Esophagus muscularis mucosa (tissue), 4 donors: ENCODE measurements around the gene MEF2C. TPM values are rescaled to one million over a fixed set of nuclear protein-coding genes. Genes with fewer than 3 reads are reported as not detected.
"Not testable (repeated sequence)": the region's sequence is repeated elsewhere in the genome, so short reads cannot be mapped to it uniquely, and the experiment has no call there.

Source experiments
- DNase-seq: peaks from one replicate; pipeline ENCODE4 v3.0.0-alpha.2; 2017; ENCODE audit errors: extremely low spot score
- H3K27ac ChIP-seq, 4 donors: fragments of 200-600 bp; sonication (generic); replicated peaks in 1 of 4; 1 replicate in 3 of 4; 2 replicates in 1 of 4; pipeline ENCODE4 v1.5.1; 2016 to 2019; ENCODE audit warnings: mild to moderate bottlenecking in 1 of 4
- H3K27me3 ChIP-seq, 4 donors: fragments of 200-600 bp; sonication (generic); one replicate each; pipeline versions ENCODE4 v1.5.1 to v1.6.0; 2016 to 2019
- H3K36me3 ChIP-seq, 4 donors: fragments of 200-600 bp; sonication (generic); one replicate each; pipeline ENCODE4 v1.5.1; 2016 to 2019
- H3K4me1 ChIP-seq, 4 donors: fragments of 200-600 bp; sonication (generic); one replicate each; pipeline ENCODE4 v1.5.1; 2016 to 2019
- H3K4me3 ChIP-seq, 4 donors: fragments of 200-600 bp; sonication (generic); 1 replicate in 2 of 4; 2 replicates in 2 of 4; pipeline ENCODE4 v1.5.1; 2016 to 2019; ENCODE audit warnings: mild to moderate bottlenecking in 4 of 4, moderate library complexity in 1 of 4
- H3K9me3 ChIP-seq, 4 donors: fragments of 200-600 bp; sonication (generic); 1 replicate in 3 of 4; 2 replicates in 1 of 4; pipeline ENCODE4 v1.5.1; 2016 to 2019
- EP300 ChIP-seq: sonication (generic); formaldehyde crosslinking; IDR thresholded peaks from one replicate; pipeline ENCODE4 v1.6.1; 2017; ENCODE audit warnings: antibody characterized with exemption
- POLR2A ChIP-seq: fragments of 450-650 bp; IDR thresholded peaks from one replicate; pipeline ENCODE4 v1.6.1; 2017; ENCODE audit warnings: antibody characterized with exemption, moderate library complexity, mild to moderate bottlenecking, low read depth
- POLR2AphosphoS5 ChIP-seq, 2 donors: sonication (generic); formaldehyde crosslinking; IDR thresholded peaks; one replicate each; pipeline ENCODE4 v1.6.1; 2017; ENCODE audit warnings: antibody characterized with exemption in 2 of 2
- WGBS: methylation state at CpG from one replicate; pipeline ENCODE4 v1.1.5; 2018; 5-methylcytosine and 5-hydroxymethylcytosine counted together
- intact Hi-C: fragments of 100-400 bp; cut with DNase I; formaldehyde crosslinking; loops from one replicate; pipeline ENCODE4 v1.15.1; 2023
- total RNA-seq, 4 donors: library from RNA; depleted of rRNA; stranded (reverse); fragments of >200 nt; gene quantifications; one replicate each; pipeline versions ENCODE4 v1.1.0 to v1.2.1, GENCODE V29; 2016
- TF ChIP-seq, protein P1 (sequence below), 3 experiments: fragments of 200-600 bp in 2 of 3; fragments of 450-650 bp in 1 of 3; sonication (generic) in 2 of 3; IDR thresholded peaks; one replicate each; pipeline ENCODE4 v1.5.1; 2017 to 2019; ENCODE audit warnings: antibody characterized with exemption in 3 of 3, mild to moderate bottlenecking in 2 of 3, moderate library complexity in 1 of 3

The MEF2C gene
- total RNA-seq, 4 donors from 2014 or later, result 20.8 to 34.3 (median 29.0) TPM

DNA sequence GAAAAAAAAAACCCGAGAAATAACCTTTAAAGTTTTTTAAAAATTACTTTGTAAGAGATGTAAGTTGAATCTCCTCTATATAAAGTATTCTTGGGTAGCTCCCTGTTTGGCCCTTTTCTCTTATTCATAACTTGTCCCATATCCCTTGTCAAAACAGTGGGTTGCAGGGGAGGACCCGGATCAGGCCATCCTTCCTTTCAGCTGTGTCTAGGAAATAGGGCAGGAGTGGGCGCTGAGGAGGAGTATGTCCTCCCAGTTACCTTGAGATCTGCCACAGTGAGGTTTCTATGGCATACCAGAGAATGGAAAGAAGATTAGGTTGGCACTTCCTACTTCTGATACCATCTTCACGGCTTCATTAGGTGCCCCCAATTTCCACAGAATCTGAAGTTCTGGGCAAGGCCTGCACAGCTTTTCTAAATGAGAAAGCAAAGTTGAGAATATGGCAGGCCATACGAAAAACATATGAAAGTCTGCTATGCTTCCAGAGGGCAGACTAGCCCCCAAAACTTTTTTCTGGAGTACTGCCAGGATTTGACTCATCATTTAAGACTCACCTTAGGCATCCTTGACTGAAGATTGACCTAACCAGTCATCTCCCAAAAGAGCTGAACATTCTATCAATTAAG lies 20.3 kb downstream of the MEF2C start:
- Histone ChIP-seq H3K4me3 (no peak overlapping the region), H3K9me3 (no peaks in the 10 kb centered on the region), H3K4me1 (peaks cover 0 to 10% (median 4%) of the 10 kb centered on the region in 4 donors), H3K36me3 (no peaks in the 10 kb centered on the region), H3K27me3 (no peaks in the 10 kb centered on the region), H3K27ac (no peak overlapping the region)
- DNase-seq, result no peak
- intact Hi-C loops, result no loop called here
- WGBS, result 93% methylated on average over 5 of the region's 5 CpGs
- TF ChIP-seq EP300 (no peak), POLR2AphosphoS5 (IDR thresholded peaks at IDR 0.05) (no peak), POLR2A (no peak)
- TF ChIP-seq, protein P1, sequence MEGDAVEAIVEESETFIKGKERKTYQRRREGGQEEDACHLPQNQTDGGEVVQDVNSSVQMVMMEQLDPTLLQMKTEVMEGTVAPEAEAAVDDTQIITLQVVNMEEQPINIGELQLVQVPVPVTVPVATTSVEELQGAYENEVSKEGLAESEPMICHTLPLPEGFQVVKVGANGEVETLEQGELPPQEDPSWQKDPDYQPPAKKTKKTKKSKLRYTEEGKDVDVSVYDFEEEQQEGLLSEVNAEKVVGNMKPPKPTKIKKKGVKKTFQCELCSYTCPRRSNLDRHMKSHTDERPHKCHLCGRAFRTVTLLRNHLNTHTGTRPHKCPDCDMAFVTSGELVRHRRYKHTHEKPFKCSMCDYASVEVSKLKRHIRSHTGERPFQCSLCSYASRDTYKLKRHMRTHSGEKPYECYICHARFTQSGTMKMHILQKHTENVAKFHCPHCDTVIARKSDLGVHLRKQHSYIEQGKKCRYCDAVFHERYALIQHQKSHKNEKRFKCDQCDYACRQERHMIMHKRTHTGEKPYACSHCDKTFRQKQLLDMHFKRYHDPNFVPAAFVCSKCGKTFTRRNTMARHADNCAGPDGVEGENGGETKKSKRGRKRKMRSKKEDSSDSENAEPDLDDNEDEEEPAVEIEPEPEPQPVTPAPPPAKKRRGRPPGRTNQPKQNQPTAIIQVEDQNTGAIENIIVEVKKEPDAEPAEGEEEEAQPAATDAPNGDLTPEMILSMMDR (IDR thresholded peaks at IDR 0.05), result no peak

- Histone ChIP-seq H3K27ac (no peak overlapping the region), H3K4me1 (peaks cover 0 to 10% (median 4%) of the 10 kb centered on the region in 4 donors), H3K4me3 (no peak overlapping the region), H3K9me3 (no peaks in the 10 kb centered on the region), H3K36me3 (peaks cover 0 to 6% (median 0%) of the 10 kb centered on the region in 4 donors), H3K27me3 (no peaks in the 10 kb centered on the region)
- TF ChIP-seq, protein P1 (IDR thresholded peaks at IDR 0.05), result no peak
- TF ChIP-seq POLR2AphosphoS5 (IDR thresholded peaks at IDR 0.05) (no peak), POLR2A (no peak), EP300 (no peak)
- intact Hi-C loops, result no loop called here
- DNase-seq, result no peak
- 87% methylated on average over 2 of the region's 2 CpGs for WGBS
Measured at GRCh38 chr5:88861231-88861630, 21.8 kb downstream of the MEF2C start.

GRCh38 chr5:88860501-88860900 lies 22.5 kb downstream of the MEF2C start:
- Histone ChIP-seq H3K27ac (no peak overlapping the region), H3K36me3 (peaks cover 0 to 6% (median 0%) of the 10 kb centered on the region in 4 donors), H3K9me3 (no peaks in the 10 kb centered on the region), H3K4me1 (peaks cover 0 to 10% (median 4%) of the 10 kb centered on the region in 4 donors), H3K27me3 (no peaks in the 10 kb centered on the region), H3K4me3 (no peak overlapping the region)
- WGBS, result 100% methylated on average over 1 of the region's 1 CpG
- TF ChIP-seq EP300, result no peak
- TF ChIP-seq, protein P1 (IDR thresholded peaks at IDR 0.05), result no peak
- TF ChIP-seq POLR2AphosphoS5 (IDR thresholded peaks at IDR 0.05), result no peak
- TF ChIP-seq POLR2A, result no peak
- intact Hi-C loops, result no loop called here
- no peak for DNase-seq

DNA sequence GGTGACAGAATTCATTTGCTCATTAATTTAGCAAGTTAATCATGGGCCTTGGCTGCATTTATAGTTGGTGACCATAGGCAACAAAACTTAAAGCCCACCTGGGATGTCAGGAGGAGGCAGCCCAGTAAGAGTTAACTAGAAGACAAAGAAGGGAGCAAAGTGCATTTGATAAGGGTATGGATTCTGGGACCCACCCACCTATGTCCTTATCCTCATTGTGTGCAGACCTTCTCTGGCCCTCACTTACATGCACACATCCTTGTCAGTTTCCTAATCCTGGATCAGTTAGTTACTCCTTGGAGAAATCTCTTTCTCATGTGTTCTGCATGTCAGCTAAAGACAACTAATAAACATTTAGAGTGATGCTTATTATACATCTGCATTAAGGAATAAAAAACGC lies 24.6 kb downstream of the MEF2C start:
- peaks cover 0 to 6% (median 0%) of the 10 kb centered on the region in 4 donors for H3K36me3 ChIP-seq
- H3K9me3 ChIP-seq, result no peaks in the 10 kb centered on the region
- 92% methylated on average over 1 of the region's 1 CpG for WGBS

DNA sequence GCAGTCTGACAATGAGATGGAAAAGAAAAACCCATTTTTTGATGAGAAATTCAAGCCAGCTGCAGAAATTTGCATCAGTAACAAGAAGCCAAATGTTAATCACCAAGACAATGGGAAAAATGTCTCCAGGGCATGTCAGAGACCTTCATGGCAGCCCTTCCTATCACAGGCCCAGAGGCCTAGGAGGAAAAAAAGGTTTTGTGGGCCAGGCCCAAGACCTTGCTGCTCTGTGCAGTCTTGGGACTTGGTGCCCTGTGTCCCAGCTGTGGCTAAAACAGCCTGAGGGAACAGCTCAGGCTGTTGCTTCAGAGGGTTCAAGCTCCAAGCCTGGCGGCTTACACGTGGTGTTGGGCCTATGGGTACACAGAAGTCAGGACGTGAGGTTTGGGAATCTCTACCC lies 26.6 kb downstream of the MEF2C start:
- DNase-seq, H3K4me1 ChIP-seq, intact Hi-C loops, H3K9me3 ChIP-seq, H3K4me3 ChIP-seq, H3K27me3 ChIP-seq, H3K27ac ChIP-seq, H3K36me3 ChIP-seq: not testable (repeated sequence)
- 68% methylated on average over 3 of the region's 3 CpGs for WGBS

More for the DNA sequence above, 24.6 kb downstream of the MEF2C start:
- intact Hi-C loops, result no loop called here
- DNase-seq, result no peak
- Histone ChIP-seq H3K27me3 (no peaks in the 10 kb centered on the region), H3K4me1 (peaks cover 0 to 10% (median 4%) of the 10 kb centered on the region in 4 donors), H3K4me3 (no peak overlapping the region), H3K27ac (no peak overlapping the region)
- TF ChIP-seq POLR2AphosphoS5 (IDR thresholded peaks at IDR 0.05) (no peak), POLR2A (no peak), EP300 (no peak)
- TF ChIP-seq, protein P1 (IDR thresholded peaks at IDR 0.05), result no peak
